Caco-2 (cell line): ENCODE measurements around the gene SRGAP3. TPM values are rescaled to one million over a fixed set of nuclear protein-coding genes. Genes with fewer than 3 reads are reported as not detected.

Experiments used
- BruUV-seq: library from RNA; stranded (reverse); fragments of 400-500 nt; replicated peaks from 2 replicates; lab custom pipeline; 2021; lab: Mats Ljungman, UMichigan
- CTCF ChIA-PET: fragments of 300-600 bp; sonication (Branson Sonifier 250); formaldehyde crosslinking; loops from one replicate; lab custom pipeline; 2022; ENCODE audit warnings: antibody characterized with exemption; lab: Charles Lee
- POLR2A ChIA-PET: fragments of 300-600 bp; sonication (Branson Sonifier 250); formaldehyde crosslinking; loops from one replicate; lab custom pipeline; 2022; ENCODE audit warnings: antibody characterized with exemption; lab: Charles Lee
- DNase-seq, 2 experiments: peaks; one replicate each; pipeline versions ENCODE4 v3.0.0 to v3.0.0-alpha.2; 2020 to 2022
- H3K27me3 ChIP-seq: replicated peaks from 2 replicates; pipeline ENCODE4 v1.6.0; 2011; ENCODE audit warnings: low read length; ENCODE audit not compliant: control insufficient read depth, insufficient read depth
- H3K36me3 ChIP-seq: 2 replicates; pipeline ENCODE4 v1.5.1; 2011; ENCODE audit warnings: low read length; ENCODE audit not compliant: control insufficient read depth, insufficient read depth
- H3K4me1 ChIP-seq: fragments of 250-450 bp; sonication (Bioruptor Pico); 2 replicates; pipeline ENCODE4 v1.5.1; 2020; ENCODE audit warnings: mild to moderate bottlenecking
- H3K4me3 ChIP-seq: 2 replicates; pipeline ENCODE4 v1.5.1; 2011; ENCODE audit warnings: low read depth, mild to moderate bottlenecking, control low read depth, low read length
- H3K9me3 ChIP-seq: fragments of 250-450 bp; sonication (Bioruptor Pico); 2 replicates; pipeline ENCODE4 v1.5.1; 2020; ENCODE audit warnings: mild to moderate bottlenecking, moderate library complexity
- H3K27ac Mint-ChIP-seq: one replicate; pipeline ENCODE4 v1.8.0; 2022; ENCODE audit warnings: mixed read lengths; ENCODE audit not compliant: unreplicated experiment
- H3K27me3 Mint-ChIP-seq: one replicate; pipeline ENCODE4 v1.8.0; 2022; ENCODE audit warnings: mixed read lengths; ENCODE audit not compliant: insufficient read depth, unreplicated experiment
- H3K36me3 Mint-ChIP-seq: one replicate; pipeline ENCODE4 v1.8.0; 2022; ENCODE audit warnings: mild to moderate bottlenecking, mixed read lengths; ENCODE audit not compliant: insufficient read depth, unreplicated experiment
- H3K4me1 Mint-ChIP-seq: one replicate; pipeline ENCODE4 v1.8.0; 2022; ENCODE audit warnings: low read depth, mixed read lengths; ENCODE audit not compliant: unreplicated experiment
- H3K4me3 Mint-ChIP-seq: one replicate; pipeline ENCODE4 v1.8.0; 2022; ENCODE audit warnings: mild to moderate bottlenecking, moderate library complexity, mixed read lengths; ENCODE audit not compliant: unreplicated experiment
- H3K9me3 Mint-ChIP-seq: one replicate; pipeline ENCODE4 v1.8.0; 2022; ENCODE audit warnings: mixed read lengths; ENCODE audit not compliant: unreplicated experiment
- CTCF ChIP-seq, 2 experiments: fragments of 200-600 bp in 1 of 2; IDR thresholded peaks; 1 replicate in 1 of 2; 2 replicates in 1 of 2; pipeline versions ENCODE4 v1.5.1 to v1.8.0; 2011 to 2022; ENCODE audit warnings: antibody characterized with exemption in 1 of 2, control low read depth in 1 of 2, inconsistent platforms in 1 of 2, low read depth in 1 of 2, low read length in 1 of 2, mild to moderate bottlenecking in 1 of 2, moderate library complexity in 1 of 2; ENCODE audit not compliant: insufficient read depth in 1 of 2, severe bottlenecking in 1 of 2, unreplicated experiment in 1 of 2
- intact Hi-C: fragments of 100-400 bp; cut with micrococcal nuclease; formaldehyde crosslinking; loops from one replicate; pipeline ENCODE4 v1.10.0; 2022; ENCODE audit not compliant: unreplicated experiment
- total RNA-seq: library from RNA; stranded (reverse); gene quantifications from 2 replicates; pipeline ENCODE4 v1.2.3, GENCODE V29; 2022

SRGAP3 gene
- total RNA-seq, 1 experiment from 2014 or later: 1.3 TPM

- H3K4me3 ChIP-seq: no peak overlapping the region
- TF ChIP-seq CTCF (IDR thresholded peaks at IDR 0.05; ENCODE audit: insufficient read depth in 1 of 2, low read depth in 1 of 2, low read length in 1 of 2, severe bottlenecking in 1 of 2, unreplicated experiment in 1 of 2): no peak
- H3K27ac Mint-ChIP-seq: no peak overlapping the region
- POLR2A ChIA-PET: no interaction called here
- H3K4me3 Mint-ChIP-seq: no peak overlapping the region
- H3K9me3 Mint-ChIP-seq: no peaks in the 10 kb centered on the region
- no peaks in the 10 kb centered on the region for H3K4me1 ChIP-seq
- peaks cover 6% of the 10 kb centered on the region for H3K4me1 Mint-ChIP-seq
- CTCF ChIA-PET: no interaction called here
- intact Hi-C loops: no loop called here
- peaks cover 7% of the 10 kb centered on the region for H3K27me3 Mint-ChIP-seq
- H3K36me3 ChIP-seq: no peaks in the 10 kb centered on the region
- BruUV-seq: no TSS peak
- DNase-seq: no peak
- H3K36me3 Mint-ChIP-seq: no peaks in the 10 kb centered on the region
- H3K9me3 ChIP-seq: no peaks in the 10 kb centered on the region
- H3K27me3 ChIP-seq: no peaks in the 10 kb centered on the region
Observed at GRCh38 chr3:9222956-9223639, 26.3 kb downstream of the SRGAP3 start.

DNA sequence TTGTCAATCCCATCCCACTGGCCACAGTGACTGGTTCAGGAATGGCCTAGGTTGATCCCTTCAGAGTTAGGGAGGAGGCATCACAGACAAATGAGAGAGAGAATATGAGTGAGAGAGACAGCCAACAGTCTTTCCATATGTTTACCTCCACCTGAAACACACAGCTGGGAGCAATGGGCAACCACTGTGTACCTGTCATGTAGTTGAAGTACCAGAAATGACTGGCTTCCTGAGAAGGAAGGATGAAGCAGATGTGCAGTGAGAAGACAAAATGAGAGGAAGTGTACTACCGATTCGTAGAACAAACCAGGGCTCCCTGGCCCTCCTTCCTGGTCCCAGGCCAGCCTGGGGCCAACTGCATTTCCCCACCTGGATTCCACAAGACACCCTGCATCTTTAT is 27.4 kb downstream of the SRGAP3 start:
- no peaks in the 10 kb centered on the region for H3K27me3 ChIP-seq
- H3K27ac Mint-ChIP-seq: no peak overlapping the region
- H3K36me3 Mint-ChIP-seq: no peaks in the 10 kb centered on the region

GRCh38 chr3:9218514-9218846 is 31.0 kb downstream of the SRGAP3 start:
- CTCF ChIA-PET: no interaction called here
- no peaks in the 10 kb centered on the region for H3K4me1 Mint-ChIP-seq
- intact Hi-C loops: no loop called here

More for the DNA sequence above, 27.4 kb downstream of the SRGAP3 start:
- Histone ChIP-seq H3K36me3 (no peaks in the 10 kb centered on the region), H3K9me3 (no peaks in the 10 kb centered on the region), H3K4me3 (no peak overlapping the region), H3K4me1 (no peaks in the 10 kb centered on the region)
- H3K4me1 Mint-ChIP-seq: peaks cover 6% of the 10 kb centered on the region
- no TSS peak for BruUV-seq
- peaks cover 7% of the 10 kb centered on the region for H3K27me3 Mint-ChIP-seq
- no peaks in the 10 kb centered on the region for H3K9me3 Mint-ChIP-seq
- POLR2A ChIA-PET: no interaction called here
- no peak overlapping the region for H3K4me3 Mint-ChIP-seq
- CTCF ChIA-PET: no interaction called here
- no peak for TF ChIP-seq CTCF (IDR thresholded peaks at IDR 0.05; ENCODE audit: insufficient read depth in 1 of 2, low read depth in 1 of 2, low read length in 1 of 2, severe bottlenecking in 1 of 2, unreplicated experiment in 1 of 2)
- DNase-seq: no peak
- intact Hi-C loops: no loop called here

More at GRCh38 chr3:9218514-9218846, 31.0 kb downstream of the SRGAP3 start:
- no TSS peak for BruUV-seq
- no peak for TF ChIP-seq CTCF (IDR thresholded peaks at IDR 0.05; ENCODE audit: insufficient read depth in 1 of 2, low read depth in 1 of 2, low read length in 1 of 2, severe bottlenecking in 1 of 2, unreplicated experiment in 1 of 2)
- no peak for DNase-seq
- POLR2A ChIA-PET: no interaction called here
- no peak overlapping the region for H3K4me3 ChIP-seq
- Mint-ChIP-seq H3K36me3 (no peaks in the 10 kb centered on the region), H3K9me3 (no peaks in the 10 kb centered on the region), H3K27me3 (peaks cover 14% of the 10 kb centered on the region), H3K27ac (no peak overlapping the region), H3K4me3 (no peak overlapping the region)
- H3K36me3 ChIP-seq: no peaks in the 10 kb centered on the region
- no peaks in the 10 kb centered on the region for H3K9me3 ChIP-seq
- H3K4me1 ChIP-seq: no peaks in the 10 kb centered on the region
- no peaks in the 10 kb centered on the region for H3K27me3 ChIP-seq
